Activated CD4-positive, alpha-beta T cell treated with anti-CD3 and anti-CD28 coated beads, Interleukin-2, amount 50 U/mL, for 1 hour (primary cell): ENCODE results near the gene QKI.
"Not testable (repeated sequence)": the region's sequence is repeated elsewhere in the genome, so short reads cannot be mapped to it uniquely, and the experiment has no call there.

Source experiments
- DNase-seq: peaks from one replicate; pipeline ENCODE4 v3.0.0-alpha.2; 2020

The QKI gene

DNA sequence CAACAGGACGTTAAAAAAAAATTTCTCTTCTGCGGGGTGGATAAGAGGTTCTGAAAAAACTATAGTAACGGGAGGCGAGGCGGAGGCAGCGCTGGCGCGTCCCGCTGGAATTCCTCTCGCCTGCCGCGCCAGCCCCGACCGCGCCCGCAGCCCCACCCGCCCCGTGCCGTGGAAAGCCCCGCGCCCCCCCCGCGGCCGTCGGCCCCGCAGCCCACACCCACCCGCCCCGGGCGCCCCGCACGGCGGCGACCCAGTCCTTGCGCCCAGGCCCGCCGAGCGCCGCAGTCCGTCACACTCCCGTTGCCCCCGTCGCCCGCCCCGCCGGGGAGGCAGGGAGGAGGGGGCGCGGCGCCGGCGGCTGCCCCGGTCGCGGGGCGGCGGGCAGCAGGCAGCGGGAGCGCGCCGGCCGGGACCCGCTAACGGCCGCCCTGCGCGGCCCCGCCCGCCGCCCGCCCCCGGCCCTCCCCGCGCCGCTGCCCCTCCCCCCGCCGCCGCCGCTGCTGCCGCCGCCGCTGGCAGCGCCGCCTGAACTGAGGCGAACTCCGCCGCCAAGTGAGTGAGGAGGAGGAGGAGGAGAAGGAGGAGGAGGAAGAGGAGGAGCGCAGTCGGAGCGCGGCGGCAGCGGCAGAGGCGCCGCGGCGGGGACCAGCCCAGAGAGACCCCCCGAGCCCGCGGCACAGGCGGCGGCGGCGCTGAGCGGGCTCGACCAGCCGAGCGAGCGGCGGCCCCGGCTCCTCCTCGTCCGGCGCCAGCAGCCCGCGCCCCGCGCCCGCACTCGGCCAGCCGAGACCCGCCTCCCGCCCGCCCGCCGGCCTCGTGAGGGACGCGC lies at the start of gene QKI:
Gene QKI, plus strand, starts transcription at position 602 of the 829 bp plus-strand sequence. CDS start 476 bp downstream, outside the sequence.
- peak; percentile 80 for DNase-seq

DNA sequence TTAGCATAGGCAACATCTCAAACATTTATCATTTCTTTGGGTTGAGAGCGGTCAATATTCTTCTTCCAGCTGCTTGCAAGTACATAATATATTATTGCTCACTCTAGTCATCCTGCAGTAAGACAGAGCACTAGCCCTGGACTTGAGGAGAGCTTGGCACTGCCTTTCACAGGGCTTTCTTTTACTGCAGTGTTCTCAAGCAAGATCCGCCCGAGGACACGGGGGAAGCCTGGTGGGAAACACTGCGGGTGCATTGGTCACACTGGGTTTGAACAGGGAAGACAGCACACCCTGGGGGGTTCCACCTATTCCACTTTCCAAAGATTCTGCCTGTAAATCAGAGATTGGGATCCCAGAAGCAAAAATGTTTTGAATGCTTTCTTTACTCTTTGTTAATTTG lies 48.2 kb upstream of the QKI start:
- no peak for DNase-seq

DNA sequence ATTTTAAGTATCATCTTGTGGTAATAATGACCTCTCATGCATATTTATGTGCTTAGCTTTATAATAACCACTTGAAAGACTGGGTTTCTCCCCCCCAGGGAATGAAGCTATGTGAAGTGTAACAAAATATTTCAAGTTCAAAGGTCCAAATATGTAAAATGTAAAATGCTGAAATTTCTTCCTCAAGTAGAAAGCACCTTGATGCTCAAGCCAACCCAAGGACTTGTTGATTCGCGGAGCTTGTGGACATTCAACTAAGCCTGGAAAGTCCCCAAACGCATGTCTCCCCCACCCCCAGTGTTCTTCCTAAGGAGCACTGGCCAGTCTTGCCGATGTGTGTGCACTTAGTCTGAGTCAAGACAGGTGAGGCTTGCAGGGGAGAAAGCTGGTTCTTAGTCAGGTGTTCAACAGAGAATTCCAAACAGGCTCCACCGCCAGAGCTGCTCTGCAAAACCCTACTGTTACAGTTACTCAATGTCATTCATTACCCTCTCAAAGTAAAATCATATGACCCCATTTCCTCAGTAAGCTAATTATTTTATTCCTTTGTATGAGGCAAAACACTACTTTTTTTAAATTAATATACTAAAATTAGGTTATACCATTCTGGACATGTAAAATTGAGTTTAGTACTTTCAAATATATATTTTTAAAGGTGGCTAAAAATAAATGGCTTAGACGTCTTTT lies 46.9 kb upstream of the QKI start:
- DNase-seq, result no peak

DNA sequence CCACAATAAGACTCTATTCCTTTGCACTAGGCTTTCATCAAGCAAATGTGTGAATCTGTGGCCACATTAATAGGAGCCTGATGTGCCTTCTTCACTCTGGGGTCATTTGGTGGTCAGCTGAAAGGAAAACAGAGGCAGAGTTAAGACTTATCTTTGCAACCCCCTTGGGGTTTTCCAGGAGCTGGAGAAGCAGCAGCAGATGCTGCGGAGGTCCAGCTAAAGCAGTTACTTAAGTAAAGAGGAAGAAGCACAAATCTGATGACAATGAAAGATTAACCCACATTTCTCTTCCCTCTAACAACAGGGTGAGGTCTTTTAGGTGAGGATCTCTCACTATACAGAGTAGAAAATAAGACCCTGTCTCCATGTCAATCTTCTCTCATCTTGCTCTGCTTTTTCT lies 45.4 kb upstream of the QKI start:
- no peak for DNase-seq

DNA sequence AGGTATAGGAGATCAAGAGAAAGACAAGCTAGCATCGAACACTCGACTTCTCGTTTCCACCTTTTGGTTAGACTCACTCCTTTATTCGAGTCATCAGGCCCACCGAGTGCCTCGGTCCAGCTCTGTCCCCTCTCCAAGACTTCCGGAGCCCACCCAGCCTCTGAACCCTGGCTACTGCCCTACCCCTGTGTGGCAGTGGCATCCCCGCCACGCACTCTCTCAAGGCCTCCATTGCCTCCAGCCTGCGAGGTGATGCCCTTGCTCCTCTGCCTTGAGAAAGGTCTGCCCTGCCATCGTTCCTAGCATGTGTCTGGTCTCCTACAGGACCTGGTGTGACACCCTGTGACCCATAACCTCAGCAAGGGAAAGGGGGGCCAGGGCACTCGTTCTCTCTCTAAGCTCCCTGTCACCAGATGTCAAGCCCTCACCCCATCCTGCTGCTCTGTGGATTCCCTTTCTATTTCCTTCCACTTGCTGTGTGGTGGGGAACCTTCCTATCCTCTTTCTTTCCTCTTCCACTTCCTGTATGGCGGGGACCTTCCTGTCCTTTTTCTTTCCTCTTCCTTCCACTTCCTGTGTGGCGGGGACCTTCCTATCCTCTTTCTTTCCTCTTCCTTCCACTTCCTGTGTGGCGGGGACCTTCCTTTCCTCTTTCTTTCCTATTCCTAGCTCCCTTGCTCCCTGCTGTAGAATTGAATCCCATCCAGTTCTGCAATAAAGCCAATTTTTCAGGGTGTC lies 44.7 kb upstream of the QKI start:
- no peak for DNase-seq

DNA sequence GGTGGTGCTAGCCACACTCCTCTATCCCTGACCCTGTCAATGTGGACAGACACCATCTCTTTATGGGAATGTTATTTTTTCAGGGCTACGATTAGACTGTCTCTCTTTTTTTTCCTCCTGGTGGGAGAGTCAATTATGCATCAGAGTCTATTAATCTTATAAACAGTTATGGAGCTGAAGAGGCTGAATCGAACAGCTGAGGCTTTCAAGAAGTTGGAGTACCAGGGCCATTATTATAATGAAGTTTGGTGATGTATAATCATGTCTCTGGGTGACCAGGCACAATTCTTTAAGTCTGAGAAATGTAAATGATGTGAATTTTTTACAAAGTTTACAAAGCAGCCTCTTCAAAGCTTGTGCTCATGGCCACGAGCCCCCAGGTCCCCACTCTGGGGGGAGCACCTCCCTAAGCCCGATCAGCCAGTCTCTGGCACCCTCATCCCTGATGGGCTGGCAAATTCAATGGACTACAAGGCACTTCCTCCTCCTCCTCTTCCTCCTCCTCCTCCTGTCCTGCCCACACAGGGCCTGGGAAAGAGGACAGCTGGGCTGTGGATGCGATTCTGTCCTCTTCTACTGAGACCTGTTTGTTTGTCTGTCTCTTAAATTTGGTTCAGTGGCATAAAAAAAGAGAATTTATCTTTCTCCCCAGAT lies 43.9 kb upstream of the QKI start:
- no peak for DNase-seq

DNA sequence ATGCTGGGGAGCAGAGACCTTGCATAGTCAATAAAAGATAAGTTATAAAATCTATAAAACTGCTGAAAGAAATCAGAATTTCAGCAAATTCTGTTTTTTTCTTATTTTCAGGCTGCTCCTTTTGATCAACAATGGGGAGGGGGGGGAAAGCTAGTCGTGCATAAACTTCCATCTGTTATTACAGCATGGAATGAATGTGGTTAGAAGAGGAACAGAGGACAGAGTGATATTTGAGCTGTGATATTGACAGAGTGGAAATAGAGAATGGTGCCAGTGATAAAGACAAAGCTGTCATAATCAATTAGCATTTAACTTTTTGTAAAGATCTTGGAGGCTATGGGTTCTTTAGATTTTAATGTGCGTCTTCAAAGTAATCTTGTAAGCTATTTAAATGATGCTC lies 43.4 kb upstream of the QKI start:
- no peak for DNase-seq

DNA sequence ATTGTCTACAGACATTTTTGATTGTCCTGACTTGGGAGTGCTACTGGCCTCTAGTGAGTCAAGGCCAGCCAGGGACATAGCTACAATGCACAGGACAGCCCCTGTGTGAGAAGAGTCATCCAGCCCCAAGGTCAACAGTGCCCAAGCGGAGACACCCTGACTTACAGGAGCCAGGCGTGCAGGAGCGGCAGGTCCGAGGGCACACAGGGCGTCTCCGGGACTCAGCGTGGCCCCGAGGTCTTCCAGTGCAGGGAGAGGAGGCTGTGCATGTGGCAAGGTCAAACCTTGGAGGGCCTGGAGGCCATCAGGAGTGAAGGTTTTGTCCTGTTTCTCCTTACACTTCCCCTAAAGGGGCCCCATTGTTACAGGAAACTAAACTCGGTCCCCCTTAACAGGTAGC lies 41.3 kb upstream of the QKI start:
- DNase-seq, result no peak

DNA sequence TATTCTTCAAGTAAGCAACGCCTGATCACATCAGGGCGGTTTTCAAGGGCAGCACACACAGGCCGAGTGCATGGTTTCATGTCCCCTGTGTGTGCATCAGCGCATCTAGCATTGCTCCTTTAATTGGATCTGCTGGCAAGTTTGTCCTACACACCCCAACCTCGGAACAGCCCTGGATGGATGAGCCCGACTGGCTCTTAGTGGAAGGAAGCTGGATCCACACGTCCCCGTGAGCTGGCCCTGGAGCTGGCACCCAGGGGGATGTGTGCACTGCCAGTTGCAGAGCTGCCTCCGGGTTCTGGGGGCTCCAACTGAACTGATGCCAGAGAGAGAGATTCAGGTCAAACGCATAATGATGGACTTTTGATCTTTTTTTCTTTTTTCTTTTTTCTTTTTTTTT lies 39.2 kb upstream of the QKI start:
- no peak for DNase-seq

DNA sequence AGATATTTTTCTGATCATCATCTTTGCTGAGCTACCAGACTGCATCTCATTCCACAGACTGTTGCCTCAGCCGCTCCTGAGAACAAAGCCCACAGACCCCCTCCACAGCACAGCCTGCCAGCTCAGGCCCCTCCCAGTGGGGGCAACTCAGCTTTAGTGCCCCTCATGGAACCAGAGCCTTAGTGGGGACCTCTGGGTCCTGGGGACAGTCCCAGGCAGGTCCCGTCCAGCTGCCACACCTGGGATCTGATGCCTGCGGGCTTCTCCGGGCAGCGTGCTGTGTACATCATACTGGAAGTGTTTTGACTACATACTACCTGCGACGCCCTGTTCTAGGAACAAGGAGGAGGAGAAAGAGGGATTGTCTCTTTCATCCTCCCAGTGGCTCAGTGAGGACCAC lies 38.3 kb upstream of the QKI start:
- DNase-seq, result no peak

DNA sequence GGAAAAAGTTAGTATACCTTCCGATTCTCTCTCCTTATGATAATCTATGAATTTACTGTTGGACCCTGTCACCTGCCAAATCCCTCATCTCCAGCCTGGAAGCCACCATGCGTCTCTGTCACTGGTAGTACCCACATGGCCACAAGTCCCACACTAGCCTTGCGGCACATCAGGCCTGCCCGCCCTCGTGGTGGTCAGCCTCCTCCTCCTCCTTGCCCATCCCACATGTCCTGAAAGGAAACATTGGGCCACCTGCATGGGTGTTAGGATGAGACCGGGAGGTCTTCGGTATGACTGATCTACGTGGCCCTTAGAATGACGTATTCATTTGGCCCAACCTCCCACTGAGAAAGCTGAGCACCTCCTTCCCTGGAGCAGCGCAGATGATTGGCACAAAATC lies 37.0 kb upstream of the QKI start:
- DNase-seq, result no peak

DNA sequence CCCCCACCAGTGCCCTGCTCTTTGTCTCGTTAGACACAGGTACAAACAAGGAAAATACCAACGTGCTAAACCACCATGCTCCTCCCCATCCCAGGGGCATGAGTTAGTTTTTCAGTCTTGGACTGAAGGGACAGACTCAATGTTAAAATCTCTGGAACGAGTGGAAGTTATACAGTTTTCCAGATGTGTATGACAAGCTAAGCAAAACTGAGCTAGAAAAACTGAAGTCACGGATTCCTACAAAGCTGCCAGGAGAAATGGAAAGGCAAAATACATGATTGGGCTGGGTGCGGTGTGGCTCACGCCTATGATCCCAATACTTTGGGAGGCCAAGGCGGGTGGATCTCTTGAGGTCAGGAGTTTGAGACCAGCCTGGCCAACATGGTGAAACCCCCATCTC lies 34.3 kb upstream of the QKI start:
- DNase-seq, result no peak

DNA sequence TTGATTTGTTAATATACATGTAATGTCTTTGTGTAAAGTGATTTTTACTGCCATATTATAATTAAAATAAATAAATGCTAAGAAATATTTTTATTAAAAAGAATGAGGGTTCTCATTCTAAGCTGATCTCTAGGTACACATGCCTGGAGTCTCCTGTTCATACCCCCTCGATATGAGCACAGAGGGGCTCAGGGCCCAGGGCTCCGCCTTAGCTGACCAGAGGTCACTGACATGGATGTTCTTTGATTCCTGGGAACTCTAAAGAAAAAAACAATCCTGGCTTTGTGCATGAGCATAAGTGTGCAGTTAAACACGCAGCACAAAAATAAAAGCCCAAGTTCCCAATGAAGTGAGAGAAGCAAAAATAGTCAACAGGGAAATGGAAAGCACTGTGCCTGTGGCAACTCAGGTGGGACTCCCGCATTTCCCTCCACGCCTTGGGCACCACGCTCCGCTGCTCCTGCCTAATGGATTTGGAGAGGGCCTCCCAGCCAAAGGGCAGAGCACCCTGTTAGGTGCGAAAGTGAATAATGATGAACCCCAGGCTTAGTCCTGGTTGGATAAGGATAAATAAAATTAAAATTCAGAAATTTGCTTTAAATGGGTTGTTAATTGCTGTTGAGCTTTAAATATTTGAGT lies 33.3 kb upstream of the QKI start:
- no peak for DNase-seq

DNA sequence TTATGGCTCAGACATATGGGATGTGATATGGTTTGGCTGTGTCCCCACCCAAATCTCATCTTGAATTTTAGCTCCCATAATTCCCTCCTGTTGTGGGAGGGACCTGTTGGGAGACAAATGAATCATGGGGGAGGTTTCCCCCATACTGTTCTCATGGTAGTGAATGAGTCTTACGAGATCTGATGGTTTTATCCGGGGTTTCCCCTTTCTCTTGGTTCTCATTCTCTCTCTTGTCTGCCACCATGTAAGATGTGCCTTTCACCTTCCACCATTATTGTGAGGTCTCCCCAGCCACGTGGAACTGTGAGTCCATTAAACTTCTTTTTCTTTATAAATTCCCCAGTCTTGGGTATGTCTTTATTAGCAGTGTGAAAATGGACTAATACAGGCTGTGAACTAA lies 31.1 kb upstream of the QKI start:
- not testable (repeated sequence) for DNase-seq

DNA sequence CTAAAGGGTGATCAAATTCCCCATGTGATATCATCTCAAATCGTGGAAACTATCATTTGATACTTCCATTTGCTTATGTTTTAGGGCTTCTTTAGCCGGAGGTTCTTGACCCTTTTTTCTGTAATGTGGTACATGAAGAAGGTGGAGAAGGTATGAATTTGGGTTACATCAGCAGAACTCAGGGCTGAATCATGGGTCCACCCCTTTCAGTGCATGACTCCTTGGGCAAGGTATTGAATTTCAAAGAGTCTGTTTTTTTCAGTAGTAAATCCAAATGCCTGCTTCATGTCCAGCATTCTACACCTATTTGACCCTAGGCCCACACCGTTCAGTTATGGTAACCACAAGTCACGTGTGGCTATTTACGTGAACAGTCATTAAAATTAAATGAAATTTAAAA lies 30.6 kb upstream of the QKI start:
- DNase-seq, result no peak

DNA sequence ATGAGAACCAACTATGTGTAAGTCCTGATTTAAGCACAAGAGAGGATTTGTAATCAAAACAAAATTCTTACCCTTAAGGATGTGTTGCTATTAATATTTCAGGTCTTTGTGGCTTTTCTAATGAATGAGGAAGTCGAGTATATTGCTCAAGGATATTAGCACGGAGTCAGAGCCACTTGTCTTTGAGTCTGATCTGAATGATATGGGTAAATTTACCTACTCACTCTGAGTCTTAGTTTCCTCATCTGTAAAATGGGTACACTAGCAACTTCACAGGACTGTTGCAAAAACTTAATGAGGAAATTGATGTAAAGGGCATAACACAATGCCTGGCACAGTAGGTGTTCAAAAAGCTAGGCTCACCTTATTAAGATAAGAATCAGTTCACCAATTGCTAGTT lies 30.0 kb upstream of the QKI start:
- no peak for DNase-seq

DNA sequence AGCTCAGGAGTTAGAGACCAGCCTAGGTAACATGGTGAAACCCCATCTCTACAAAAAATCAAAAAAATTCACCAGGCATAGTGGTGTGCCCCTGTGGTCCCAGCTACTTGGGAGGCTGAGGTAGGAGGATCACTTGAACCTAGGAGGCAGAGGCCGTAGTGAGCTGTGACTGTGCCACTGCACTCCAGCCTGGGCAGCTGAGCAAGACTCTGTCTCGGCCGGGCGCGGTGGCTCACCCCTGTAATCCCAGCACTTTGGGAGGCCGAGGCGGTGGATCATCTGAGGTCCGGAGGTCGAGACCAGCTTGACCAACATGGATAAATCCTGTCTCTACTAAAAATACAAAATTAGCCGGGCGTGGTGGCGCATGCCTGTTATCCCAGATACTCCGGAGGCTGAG lies 29.0 kb upstream of the QKI start:
- DNase-seq, result not testable (repeated sequence)

DNA sequence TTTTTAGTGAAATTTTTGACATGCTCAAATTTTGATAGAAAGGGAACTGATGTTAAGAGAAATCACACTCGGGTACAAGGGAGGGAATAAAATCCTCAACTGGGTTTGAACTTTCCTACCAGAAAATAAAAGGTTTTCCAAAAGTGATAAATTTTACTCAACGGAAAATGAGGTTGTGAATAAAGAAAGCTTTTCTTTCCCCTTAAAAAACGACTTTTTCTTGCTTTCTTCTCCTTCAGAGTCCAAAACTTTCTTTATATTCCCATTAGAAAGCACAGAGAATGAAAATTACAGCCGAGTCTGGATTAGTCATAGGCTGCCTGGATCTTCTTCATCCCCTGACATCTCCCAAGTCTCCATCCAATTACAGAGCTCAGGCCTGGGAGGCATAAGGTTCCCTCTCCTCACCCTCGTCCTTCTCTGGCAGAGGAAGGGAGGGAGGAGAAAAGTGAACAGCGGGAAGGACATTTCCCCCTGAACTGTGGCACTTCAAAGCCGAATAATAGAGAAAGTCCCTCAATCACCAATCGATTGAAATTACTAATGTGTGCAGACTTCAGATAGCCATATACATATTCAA lies 28.1 kb upstream of the QKI start:
- no peak for DNase-seq

DNA sequence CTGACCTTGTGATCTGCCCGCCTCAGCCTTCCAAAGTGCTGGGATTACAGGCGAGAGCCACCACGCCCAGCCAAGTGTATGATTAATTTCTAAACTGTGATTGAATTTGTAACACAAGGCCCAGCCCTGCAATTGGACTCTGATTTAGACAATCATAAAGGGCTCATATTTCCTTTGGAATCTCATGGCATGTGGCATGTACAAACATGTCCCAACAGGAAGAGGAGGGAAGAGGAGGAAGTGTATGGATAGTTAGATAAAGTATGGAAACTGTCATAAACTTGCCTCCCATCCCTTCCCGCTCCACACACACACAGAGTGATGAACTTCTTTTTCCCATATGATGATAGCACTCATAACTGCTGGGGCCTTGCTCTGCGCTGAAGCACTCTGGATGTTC lies 27.2 kb upstream of the QKI start:
- no peak for DNase-seq

DNA sequence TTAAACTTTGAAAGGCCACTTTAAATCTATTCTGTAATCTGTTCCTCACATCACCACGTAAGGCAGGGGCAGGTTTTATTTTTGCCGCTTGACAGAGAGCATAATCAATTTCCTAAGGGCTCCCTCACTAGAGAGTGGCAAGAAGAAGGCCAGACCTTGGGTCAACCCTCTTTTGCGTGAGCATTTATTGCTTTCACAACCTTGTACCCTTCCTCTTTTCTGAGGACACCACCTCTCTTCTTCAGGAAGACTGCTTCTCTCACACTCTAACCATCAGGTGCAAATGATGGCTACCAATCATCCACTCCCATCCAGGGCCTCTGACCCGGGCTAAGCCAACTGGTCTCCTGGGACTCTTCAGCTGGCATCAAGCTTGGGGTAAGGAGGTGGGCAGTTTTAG lies 25.2 kb upstream of the QKI start:
- no peak for DNase-seq

DNA sequence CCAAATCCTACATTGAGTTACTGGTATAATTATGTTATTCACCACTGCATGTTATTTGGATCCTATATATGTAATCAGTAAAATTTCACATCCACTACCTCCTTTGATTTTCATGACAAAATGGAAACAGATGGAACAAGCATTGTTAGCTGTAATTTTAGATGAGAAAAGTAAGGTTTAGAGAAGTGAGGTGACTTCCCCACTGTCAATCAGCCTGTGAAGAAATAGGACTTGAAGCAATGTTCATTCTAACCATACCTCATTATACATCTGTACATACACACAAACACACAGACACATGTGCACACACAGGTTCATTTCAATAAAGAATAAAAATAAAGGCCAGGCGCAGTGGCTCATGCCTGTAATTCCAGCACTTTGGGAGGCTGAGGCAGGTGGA lies 23.7 kb upstream of the QKI start:
- no peak for DNase-seq

DNA sequence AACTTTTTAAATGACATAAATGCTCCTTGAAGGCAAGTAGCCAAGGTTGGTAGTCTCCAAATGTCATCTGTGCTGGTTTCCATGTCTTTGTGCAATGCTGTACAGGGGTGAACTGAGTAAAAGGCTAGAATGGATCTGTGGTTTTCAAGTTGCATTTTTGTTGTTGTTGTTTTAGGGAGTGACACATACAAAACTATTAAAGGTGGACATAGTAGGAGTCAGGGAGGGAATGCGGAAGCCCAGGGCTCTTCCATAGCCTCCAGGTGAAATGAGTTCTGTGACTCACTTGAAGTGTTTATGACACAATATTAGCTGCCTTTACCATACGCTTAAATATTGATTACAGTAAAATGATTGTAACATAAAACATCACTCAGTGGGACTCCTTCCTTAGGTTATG lies 22.5 kb upstream of the QKI start:
- no peak for DNase-seq

DNA sequence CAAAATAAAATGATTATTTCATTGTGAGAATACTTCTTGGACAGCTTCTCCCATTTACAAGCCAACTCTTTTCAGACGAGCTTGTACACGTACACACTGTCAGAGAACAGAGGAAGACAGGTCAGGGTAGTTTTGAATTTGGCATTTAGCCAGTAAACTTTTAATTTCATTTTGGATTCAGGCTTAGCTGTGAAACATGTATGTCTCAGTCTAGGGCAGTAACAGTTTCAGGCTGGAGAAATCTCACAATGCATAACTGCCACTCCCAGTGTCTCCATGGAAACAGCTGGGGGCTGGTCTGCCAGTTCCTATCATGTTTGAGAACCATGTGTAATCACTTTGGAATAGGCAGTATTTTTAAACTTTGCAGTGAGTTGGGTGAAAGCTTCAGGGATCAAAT lies 22.0 kb upstream of the QKI start:
- DNase-seq, result no peak
